GM12878 (cell line): ENCODE data around the gene GPRC5C.

ENCODE experiments used
- ASH2L ChIP-seq: fragments of 300-600, 200-600 bp; sonication (generic); IDR thresholded peaks from 2 replicates; pipeline ENCODE4 v1.6.1; 2017; ENCODE audit warnings: low read depth, mild to moderate bottlenecking, borderline replicate concordance
- BHLHE40 ChIP-seq, 2 experiments: fragments of 450-650 bp in 1 of 2; IDR thresholded peaks; 2 replicates each; pipeline ENCODE4 v1.6.1; 2011 to 2017; ENCODE audit warnings: low read depth in 2 of 2, borderline replicate concordance in 1 of 2, improper control_type of control experiment in 1 of 2, low read length in 1 of 2, mild to moderate bottlenecking in 1 of 2
- KDM1A ChIP-seq: fragments of 200-600 bp; sonication (generic); IDR thresholded peaks from 2 replicates; pipeline ENCODE4 v1.6.1; 2016; ENCODE audit warnings: borderline replicate concordance
- PAX5 ChIP-seq: IDR thresholded peaks from 2 replicates; pipeline ENCODE4 v1.6.1; 2011; ENCODE audit warnings: low read depth, low read length, borderline replicate concordance
- POLR2A ChIP-seq: IDR thresholded peaks from 2 replicates; pipeline ENCODE4 v1.6.1; 2011; ENCODE audit warnings: low read depth, mild to moderate bottlenecking, low read length
- ZZZ3 ChIP-seq: IDR thresholded peaks from 2 replicates; pipeline ENCODE4 v1.6.1; 2011; ENCODE audit warnings: low read depth; ENCODE audit not compliant: control insufficient read depth, insufficient read length
- TF ChIP-seq, protein P1 (sequence below), 3 experiments: IDR thresholded peaks in 2 of 3; conservative IDR thresholded peaks in 1 of 3; 2 replicates each; pipeline ENCODE4 v1.5.1; 2011; ENCODE audit warnings: low read depth in 3 of 3, low read length in 3 of 3, mild to moderate bottlenecking in 3 of 3, control low read depth in 2 of 3, moderate library complexity in 2 of 3, inconsistent platforms in 1 of 3, mixed read lengths in 1 of 3; ENCODE audit not compliant: control insufficient read depth in 2 of 3, insufficient read depth in 1 of 3; ENCODE audit errors: extremely low read depth in 1 of 3

DNA sequence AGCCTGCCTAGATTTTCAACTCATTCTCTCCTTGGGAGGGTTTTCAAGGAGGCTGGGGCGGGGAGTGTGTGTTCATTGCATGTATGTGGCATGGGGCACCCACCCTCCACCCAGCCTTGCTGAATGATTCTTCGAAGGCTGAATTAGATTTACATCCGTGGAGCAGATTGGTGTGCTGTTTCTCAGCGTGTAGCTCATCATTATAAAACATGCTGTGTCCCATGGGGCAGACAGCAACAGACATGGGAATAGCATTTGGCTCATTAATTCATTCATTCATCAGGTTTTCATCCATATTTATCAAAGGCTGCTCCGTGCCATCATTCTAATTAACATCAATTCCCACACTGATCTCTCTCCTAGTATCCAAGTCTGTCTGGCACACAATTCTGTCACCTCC, 23.9 kb downstream of the GPRC5C start:
- TF ChIP-seq, protein P1, sequence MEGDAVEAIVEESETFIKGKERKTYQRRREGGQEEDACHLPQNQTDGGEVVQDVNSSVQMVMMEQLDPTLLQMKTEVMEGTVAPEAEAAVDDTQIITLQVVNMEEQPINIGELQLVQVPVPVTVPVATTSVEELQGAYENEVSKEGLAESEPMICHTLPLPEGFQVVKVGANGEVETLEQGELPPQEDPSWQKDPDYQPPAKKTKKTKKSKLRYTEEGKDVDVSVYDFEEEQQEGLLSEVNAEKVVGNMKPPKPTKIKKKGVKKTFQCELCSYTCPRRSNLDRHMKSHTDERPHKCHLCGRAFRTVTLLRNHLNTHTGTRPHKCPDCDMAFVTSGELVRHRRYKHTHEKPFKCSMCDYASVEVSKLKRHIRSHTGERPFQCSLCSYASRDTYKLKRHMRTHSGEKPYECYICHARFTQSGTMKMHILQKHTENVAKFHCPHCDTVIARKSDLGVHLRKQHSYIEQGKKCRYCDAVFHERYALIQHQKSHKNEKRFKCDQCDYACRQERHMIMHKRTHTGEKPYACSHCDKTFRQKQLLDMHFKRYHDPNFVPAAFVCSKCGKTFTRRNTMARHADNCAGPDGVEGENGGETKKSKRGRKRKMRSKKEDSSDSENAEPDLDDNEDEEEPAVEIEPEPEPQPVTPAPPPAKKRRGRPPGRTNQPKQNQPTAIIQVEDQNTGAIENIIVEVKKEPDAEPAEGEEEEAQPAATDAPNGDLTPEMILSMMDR (IDR thresholded peaks at IDR 0.05 in 2 of 3, conservative IDR thresholded peaks at IDR 0.05 in 1 of 3; ENCODE audit: control insufficient read depth in 2 of 3, extremely low read depth in 1 of 3, insufficient read depth in 1 of 3, low read depth in 3 of 3, low read length in 3 of 3): no peak
- TF ChIP-seq PAX5 (no peak), POLR2A (no peak), ZZZ3 (no peak), ASH2L (no peak), KDM1A (no peak), BHLHE40 (IDR thresholded peaks at IDR 0.05; ENCODE audit: borderline replicate concordance in 1 of 2, low read depth in 2 of 2, low read length in 1 of 2) (no peak)
